GM19397 (cell line): Measurements from ENCODE around the gene IL1RAPL1.

Experiments used
- ATAC-seq: cut with Tn5 transposase; IDR thresholded peaks from one replicate; pipeline ENCODE4 v1.9.1; 2021; ENCODE audit warnings: mild to moderate bottlenecking, moderate library complexity; ENCODE audit not compliant: unreplicated experiment

The IL1RAPL1 gene

GRCh38 chrX:28625223-28625622 is 38.0 kb downstream of the IL1RAPL1 start:
- no peak for ATAC-seq

GRCh38 chrX:28626515-28626914 is 39.3 kb downstream of the IL1RAPL1 start:
- no peak for ATAC-seq

GRCh38 chrX:28628120-28628519 is 40.9 kb downstream of the IL1RAPL1 start:
- ATAC-seq = no peak

GRCh38 chrX:28638775-28639174 is 51.5 kb downstream of the IL1RAPL1 start:
- no peak for ATAC-seq

- no peak for ATAC-seq
Observed at GRCh38 chrX:28639451-28639850, 52.2 kb downstream of the IL1RAPL1 start.

- ATAC-seq = no peak
Observed at GRCh38 chrX:28649541-28649940, 62.3 kb downstream of the IL1RAPL1 start.

GRCh38 chrX:28651186-28651585 is 63.9 kb downstream of the IL1RAPL1 start:
- ATAC-seq = no peak

GRCh38 chrX:28659269-28659668 is 72.0 kb downstream of the IL1RAPL1 start:
- ATAC-seq = no peak

GRCh38 chrX:28665778-28666177 is 78.5 kb downstream of the IL1RAPL1 start:
- no peak for ATAC-seq

- no peak for ATAC-seq
Observed at GRCh38 chrX:28668303-28668702, 81.1 kb downstream of the IL1RAPL1 start.

GRCh38 chrX:28668957-28669356 is 81.7 kb downstream of the IL1RAPL1 start:
- no peak for ATAC-seq

- no peak for ATAC-seq
Observed at GRCh38 chrX:28670074-28670473, 82.8 kb downstream of the IL1RAPL1 start.

- no peak for ATAC-seq
Observed at GRCh38 chrX:28675173-28675572, 87.9 kb downstream of the IL1RAPL1 start.

- ATAC-seq = no peak
Observed at GRCh38 chrX:28693101-28693500, 105.9 kb downstream of the IL1RAPL1 start.

- ATAC-seq = no peak
Observed at GRCh38 chrX:28697732-28698131, 110.5 kb downstream of the IL1RAPL1 start.

GRCh38 chrX:28701222-28701621 is 114.0 kb downstream of the IL1RAPL1 start:
- ATAC-seq = no peak

- ATAC-seq = no peak
Observed at GRCh38 chrX:28706964-28707363, 119.7 kb downstream of the IL1RAPL1 start.

- ATAC-seq = no peak
Observed at GRCh38 chrX:28709421-28709820, 122.2 kb downstream of the IL1RAPL1 start.

GRCh38 chrX:28717864-28718263 is 130.6 kb downstream of the IL1RAPL1 start:
- no peak for ATAC-seq

GRCh38 chrX:28718450-28718849 is 131.2 kb downstream of the IL1RAPL1 start:
- ATAC-seq = no peak

- no peak for ATAC-seq
Observed at GRCh38 chrX:28719620-28720019, 132.4 kb downstream of the IL1RAPL1 start.

GRCh38 chrX:28752330-28752729 is 165.1 kb downstream of the IL1RAPL1 start:
- no peak for ATAC-seq

- ATAC-seq = no peak
Observed at GRCh38 chrX:28756175-28756574, 168.9 kb downstream of the IL1RAPL1 start.

GRCh38 chrX:28756647-28757046 is 169.4 kb downstream of the IL1RAPL1 start:
- ATAC-seq = no peak
